HG02678 (cell line): ENCODE results near the gene SPATA32.
A peak's percentile ranks its signal among the peaks of the same experiment; 100 is the strongest.
"Not testable (repeated sequence)": the region's sequence is repeated elsewhere in the genome, so short reads cannot be mapped to it uniquely, and the experiment has no call there.

Experiments used
- ATAC-seq: cut with Tn5 transposase; IDR thresholded peaks from one replicate; pipeline ENCODE4 v1.9.1; 2021; ENCODE audit warnings: mild to moderate bottlenecking, moderate library complexity; ENCODE audit not compliant: unreplicated experiment

SPATA32 gene, protein sequence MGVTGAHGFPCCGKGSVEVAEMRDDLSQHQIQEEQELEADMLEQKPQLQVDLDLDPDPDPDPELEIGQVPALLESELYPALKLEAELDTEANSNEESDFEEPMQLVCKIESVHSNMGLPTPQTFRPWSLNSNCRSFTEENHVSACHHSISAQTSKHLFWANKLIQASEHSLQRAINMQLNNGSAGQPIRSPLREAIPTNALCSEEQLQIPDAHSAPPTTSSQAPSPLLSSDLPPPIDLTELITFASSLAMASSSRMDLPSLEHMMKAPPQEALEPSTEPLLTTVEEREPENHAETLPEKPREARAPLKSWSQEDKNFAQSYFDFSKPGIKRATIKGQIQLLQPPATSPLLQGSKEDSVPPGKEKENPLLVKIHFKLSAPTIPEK

DNA sequence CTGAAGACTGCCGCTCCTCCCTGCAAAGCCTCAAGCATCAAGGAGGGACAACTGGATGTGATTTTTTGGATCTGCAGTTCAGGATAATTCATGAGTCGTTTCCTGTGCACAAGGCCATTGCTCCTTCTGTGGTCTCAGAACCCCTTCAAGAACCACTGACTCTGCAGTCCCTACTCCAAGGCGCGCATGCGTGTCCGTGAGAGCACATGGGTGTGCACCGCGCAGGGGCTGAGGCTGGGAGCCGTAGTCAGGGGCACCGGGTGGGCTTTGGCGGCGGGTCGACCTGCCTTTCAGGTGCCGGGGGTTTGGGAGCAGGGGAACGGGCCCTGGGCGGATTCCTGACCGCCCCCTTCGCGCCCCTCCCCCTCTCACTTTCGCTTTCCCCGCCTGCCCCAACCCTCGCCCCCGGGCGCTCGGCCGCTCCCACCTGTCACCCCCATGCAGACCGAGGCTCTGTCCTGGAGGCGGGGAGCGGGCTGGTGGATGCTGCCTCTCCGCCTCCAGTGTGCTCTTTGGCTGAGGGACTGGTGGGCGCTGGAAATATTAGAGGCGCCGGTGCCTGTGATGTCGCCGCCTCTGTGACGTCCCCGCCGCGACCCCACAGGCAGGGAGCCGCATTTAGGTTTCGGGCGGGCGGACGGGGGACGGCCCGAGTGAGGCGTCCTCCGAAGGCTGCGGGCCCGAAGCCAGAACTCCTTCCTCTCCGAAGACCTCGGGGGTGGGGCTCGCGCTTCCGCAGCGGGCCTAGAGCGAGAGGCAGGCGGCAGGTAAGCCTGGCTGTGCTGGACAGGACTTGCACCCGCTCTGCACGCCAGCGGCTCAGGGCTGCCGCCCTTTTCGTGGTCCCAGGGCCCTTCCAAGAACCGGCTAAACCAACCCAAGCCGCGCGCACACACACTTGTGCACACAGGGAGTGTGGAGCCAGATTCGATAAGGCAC, at the start of gene SPATA32:
Gene SPATA32, minus strand, starts transcription at position 518 of the 939 bp plus-strand sequence. Its CDS starts 78 bp downstream, at position 440.
- ATAC-seq, result peak; percentile 60

DNA sequence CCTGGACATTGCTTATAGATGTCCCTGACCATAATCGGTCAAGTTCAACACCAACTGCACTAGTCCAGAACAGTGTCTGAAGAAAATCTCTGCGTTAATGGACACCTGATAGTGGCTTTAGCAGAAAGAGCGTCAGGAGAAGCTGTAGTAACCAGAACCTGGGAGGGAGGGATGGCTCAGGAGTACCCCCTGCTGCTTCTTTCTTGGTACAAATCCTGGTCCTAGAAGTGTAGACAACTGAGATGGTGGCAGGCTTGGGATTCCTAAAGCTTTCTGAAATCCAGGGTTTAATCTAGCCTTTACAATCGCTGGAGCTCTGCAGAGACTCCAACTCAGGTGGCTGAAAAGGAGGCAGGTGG, 49.5 kb upstream of the SPATA32 start:
- no peak for ATAC-seq

DNA sequence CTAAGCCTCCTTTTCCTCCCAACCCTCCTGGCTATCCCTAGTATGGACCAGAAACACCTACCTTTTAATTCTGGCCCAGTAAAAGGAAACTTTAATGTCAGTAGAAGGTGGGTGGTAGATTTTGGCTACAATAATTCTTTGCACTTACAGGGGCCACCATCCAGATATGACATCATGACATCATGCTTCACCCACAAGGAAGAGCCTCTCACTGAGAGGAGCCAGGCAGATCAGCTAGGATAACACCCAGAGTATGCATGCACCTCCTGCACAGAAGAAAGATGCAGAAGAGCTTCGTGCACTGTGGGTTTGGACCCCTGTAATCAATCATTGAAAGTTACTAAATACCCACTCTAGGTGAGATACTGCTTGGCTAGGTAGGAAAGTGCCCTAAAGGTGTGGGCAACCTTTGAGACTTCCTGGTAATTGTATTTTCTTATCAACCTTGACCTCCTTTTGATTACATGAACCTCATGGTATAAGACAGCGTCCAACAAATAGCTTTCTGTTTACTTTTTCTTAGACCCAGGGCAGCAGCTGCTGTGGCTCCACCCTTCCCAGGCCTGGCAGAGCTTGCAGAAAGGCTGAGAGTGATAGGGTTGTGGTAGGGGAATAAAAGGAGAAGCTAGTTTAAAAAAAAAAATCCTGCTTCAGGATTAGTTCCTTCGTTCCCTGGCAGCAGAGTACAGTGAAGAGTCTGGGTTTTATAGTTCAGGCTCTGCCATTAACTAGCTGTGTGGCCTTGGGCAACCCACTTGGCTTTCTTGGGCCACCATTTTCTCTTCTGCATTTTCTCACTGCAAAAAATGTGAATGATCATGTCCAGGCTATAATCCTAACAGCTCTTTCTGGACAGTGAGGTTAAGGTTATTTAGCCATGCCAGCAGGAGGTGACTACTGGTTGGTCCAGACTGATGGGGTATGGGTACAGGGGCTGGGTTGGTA, 48.8 kb upstream of the SPATA32 start:
- no peak for ATAC-seq

DNA sequence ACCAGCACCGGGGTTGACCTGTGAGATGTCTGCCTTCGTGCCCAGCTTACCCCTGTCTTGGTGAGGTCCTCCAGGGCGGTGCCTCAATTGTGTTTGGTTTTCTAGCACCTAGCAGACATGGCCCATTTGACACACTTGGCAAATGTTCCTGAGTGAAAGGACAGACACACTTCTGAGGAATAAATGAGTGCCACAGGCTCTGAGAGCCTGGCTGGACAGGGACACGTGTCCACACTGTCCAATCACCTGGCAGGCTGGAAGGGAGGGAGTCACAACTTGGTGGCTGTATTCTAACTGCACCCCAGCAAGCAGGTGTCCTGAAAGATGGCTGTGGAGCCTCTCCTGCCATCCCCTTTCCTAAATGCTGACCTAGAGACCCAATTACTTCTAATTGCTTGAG, 47.5 kb upstream of the SPATA32 start:
- no peak for ATAC-seq

DNA sequence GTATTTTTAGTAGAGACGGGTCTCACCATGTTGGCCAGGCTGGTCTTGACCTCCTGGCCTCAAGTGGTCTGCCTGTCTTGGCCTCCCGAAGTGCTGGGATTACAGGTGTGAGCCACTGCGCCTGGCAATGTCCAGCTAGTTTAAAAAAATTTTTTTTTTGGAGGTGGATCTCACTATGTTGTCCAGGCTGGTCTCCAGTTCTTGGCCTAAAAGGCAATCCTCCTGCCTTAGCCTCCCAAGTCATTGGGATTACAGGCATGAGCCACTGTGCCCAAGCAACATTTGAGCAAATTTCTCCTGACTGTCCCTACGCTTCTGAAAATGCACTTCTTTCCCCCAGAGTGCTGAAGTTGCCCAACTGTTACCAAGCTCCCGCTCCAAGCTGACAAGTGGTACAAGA, 46.9 kb upstream of the SPATA32 start:
- no peak for ATAC-seq

DNA sequence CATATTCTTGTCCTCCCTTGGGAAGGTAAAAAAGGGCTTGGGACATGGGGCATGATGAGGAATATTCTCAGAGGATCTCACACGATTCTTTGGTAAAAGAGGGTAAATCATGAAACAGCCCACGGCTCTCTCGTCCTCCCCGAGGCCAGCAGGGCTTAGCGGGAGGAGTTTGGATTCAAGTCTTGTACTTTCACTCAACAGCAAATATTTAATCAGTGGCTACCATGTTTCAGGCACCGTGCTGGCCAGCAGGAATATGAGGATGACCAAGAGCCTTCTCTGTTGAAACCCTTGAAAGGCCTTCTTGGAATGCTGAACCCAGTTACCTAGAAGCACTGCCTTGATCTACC, 46.1 kb upstream of the SPATA32 start:
- no peak for ATAC-seq

DNA sequence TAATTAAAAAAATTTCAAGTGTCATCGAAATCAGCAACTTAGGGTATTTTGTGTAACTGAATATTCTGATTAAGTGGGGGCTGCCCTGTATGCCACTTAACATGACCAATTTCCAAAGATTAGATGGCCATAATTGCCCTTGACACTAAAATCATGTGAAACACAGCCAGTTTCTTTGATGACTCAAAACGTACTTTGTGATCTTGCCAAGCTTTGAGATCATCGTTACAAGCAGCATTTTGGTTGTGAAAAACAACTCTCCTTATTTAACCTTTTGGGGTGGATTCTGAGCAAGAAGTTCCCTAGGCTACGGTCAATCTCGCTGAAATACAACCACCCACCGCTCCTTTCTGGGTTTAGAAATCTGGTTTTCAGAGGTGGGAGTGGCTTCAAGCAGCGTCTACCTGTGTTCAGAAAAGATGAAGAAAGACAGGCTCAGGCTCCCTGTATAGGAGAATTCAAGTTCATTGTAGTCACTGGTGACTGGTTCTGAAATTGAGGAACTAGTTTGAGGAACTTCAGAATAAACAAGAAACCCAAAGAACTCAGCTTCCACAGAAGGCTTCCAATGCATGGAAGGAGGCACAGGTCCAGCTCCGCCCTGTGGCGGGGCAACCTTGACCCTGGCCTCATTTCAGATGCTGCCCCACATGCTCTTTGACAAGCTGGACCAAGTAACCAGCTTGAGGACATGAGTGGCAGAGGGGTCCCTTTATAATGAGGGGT, 45.6 kb upstream of the SPATA32 start:
- ATAC-seq, result no peak

DNA sequence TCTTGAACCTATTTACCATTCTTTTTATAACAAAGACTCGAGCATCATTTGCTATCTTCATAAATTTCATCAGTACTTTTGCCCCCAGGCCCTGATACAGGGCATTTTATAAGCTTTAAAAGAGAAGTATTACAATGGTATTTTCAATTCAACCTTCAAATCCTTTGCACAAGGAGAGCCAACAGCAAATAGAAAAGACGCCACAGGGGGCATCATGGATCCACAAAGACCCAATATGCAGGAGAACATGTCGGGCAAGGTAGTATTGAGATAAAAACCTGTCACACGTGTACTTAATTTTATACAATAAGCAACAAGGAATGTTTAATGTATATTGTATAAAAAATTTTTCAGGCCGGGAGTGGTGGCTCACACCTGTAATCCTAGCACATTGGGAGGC, 44.7 kb upstream of the SPATA32 start:
- no peak for ATAC-seq

DNA sequence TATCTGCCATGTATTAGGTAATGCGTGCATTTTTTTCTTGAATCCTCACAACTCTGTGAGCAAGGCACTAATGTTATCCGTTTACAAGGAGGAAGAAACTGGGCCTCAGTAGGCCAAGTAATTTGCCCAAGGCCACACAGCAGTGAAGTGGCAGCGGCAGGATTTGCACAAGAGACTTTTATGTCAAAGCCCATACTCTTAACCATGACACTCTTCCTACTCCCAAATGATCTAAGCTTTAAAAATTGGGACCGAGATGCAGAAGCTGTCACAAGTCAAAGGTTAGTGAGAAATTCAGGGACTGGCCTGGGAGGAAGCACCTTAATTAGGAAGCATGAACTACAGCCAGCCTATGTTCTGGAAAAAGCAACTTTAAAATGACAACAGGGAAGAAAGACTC, 44.2 kb upstream of the SPATA32 start:
- ATAC-seq, result no peak

DNA sequence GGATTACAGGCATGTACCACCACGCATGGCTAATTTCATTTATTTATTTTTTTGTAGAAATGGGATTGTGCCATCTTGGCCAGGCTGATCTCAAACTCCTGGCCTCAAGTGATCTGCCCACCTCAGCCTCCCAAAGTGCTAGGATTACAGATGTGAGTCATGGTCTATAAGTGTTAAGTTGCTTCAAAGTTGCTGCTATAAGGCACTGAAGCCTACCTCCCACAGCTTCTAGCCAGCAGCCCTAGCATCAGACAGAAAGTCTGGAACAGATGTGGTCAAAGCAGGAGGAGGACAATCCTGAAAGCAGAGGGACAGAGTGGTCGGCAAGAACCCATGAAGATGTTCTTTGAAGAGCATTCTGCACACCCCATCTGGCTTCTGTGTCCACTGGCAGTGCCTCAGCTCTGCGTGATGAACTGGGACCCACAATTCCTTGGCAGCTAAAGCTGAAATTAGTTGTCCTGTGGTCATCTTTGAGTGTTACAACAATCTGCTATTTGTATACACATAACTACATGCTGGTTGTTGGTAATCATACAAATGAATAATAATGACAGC, 43.7 kb upstream of the SPATA32 start:
- no peak for ATAC-seq

DNA sequence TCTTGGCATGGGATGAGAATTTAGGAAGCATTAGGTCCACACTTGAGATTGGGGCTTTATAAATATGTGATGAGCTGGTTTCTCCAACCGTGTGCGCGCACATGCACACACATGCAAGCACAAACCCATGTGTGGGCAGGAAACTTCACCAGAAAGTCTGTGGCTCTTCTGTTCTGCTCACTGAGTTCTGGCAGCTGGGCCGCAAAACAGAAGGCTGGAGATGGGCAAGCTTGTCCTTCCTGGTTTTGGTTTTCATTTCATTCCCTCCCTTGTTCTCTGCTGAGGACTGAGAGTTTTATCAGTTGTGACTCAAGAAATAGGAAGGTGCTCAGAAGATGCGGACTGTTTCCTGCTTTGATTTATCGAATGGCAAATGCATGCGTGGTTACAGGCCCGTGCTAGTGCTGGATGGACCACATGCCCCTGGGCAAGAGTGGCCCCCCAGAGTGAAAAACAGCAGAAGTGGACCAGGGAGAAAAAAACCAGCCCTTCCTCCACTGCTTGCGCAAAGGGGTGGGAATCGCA, 40.8 kb upstream of the SPATA32 start:
- ATAC-seq, result peak; percentile 61

DNA sequence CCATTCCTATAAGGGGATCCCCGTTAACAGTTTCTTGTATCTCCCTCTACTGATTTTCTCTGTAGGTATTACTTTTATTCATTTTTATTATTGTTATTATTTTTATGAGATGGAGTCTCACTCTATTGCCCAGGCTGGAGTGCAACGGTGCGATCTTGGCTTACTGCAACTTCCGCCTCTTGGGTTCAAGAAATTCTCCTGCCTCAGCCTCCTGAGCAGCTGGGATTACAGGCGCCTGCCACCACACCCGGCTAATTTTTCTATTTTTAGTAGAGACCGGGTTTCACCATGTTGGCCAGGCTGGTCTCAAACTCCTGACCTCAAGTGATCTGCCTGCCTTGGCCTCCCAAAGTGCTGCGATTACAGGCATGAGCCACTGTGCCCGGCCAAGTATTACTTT, 40.3 kb upstream of the SPATA32 start:
- ATAC-seq, result not testable (repeated sequence)

DNA sequence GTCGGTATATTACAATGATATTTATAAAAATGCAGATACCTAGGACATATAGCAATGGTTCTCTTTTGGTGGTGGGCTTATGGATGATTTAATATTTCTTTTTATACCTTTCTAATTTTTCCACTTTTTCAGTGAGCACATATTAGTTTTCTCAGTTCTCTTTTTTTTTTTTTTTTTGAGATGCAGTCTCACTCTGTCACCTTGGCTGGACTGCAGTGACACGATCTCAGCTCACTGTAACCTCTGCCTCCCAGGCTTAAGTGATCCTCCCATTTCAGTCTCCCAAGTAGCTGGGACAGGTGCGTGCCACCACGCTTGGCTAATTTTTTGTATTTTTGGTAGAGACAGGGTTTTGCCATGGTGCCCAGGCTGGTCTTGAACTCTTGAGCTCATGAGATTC, 39.8 kb upstream of the SPATA32 start:
- ATAC-seq, result no peak

DNA sequence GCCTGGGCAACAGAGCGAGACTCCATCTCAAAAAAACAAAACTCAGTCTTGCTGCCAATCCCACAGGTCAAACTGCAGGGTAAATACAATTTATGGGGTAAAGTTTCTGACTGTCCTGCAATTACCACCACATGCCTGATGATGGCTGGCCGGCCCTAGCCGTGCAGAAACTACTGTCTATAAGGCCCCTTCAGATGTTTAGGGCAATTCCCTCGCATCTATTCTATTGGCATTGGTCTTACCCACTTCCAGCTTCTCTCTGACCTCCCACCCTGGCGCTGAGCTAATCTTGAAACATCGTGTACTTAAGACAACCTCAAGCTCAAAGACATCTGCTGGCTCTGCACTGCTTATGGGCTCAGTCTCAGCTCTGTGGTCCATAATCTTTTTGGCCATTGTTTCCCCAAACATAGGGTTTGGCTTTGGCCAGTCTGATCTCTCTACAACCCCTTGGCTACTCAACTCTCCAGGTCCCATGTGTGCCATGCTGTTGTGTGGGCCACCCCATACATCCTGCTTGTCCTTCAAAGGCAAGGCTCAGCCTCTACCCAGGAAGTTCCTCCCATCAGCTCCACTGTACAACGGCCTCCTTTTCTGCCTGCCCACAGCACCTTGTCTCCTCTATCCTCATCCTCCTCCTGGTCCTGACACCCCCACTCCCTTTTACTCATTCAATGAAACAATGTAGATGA, 38.3 kb upstream of the SPATA32 start:
- ATAC-seq, result no peak

DNA sequence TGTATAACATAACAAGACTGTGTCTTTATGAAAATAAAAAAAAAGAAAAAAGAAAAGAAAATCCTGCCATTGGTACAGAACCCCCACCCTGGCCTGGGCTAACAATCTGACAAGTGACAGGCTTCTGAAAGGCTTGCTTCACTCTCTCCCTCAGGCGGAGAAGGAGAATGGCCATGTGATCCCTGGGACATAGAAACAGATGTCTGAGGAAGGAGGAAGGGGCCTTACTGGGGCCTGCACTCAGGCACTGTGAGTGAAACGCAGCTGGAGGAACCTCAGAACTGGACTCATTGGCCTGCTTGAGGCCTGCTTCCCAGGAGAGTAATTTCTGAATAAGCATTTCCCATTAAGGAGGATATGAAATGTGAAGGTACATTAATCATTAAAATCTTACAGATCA, 37.5 kb upstream of the SPATA32 start:
- no peak for ATAC-seq

DNA sequence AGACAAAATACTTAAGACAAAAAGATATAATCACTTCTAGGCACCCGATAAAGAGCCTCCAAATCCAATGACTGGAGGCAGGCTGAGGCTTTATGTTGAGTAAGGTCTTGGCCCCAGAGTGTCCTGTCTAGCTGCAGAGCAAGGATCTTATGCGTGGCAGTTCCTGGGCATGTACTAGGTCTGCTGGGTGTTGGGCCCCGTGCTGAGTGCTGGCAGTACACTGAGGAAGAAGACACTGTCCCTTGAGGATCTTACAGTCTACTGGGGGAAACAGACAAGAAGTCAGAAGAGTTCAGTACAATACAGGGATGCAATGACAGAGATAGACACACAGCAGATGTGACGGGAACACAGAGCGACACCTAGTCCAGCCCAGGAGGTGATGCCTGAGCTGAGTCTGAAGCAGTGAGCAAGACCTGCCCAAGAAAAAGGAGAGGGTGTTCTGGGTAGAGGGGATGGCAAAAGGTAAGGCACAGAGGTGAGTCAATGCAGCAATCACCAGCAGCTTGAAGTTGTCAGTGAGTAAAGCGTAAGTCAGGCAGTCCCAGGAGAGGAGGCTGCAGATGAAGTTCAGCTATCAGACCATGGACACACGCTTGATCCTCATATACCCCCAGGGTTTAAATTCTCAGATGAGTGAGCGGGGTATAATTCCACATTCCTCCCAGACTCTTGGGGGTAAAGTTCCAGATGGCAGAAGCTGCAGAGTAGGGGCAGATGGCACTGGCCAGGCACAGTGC, 36.8 kb upstream of the SPATA32 start:
- no peak for ATAC-seq

DNA sequence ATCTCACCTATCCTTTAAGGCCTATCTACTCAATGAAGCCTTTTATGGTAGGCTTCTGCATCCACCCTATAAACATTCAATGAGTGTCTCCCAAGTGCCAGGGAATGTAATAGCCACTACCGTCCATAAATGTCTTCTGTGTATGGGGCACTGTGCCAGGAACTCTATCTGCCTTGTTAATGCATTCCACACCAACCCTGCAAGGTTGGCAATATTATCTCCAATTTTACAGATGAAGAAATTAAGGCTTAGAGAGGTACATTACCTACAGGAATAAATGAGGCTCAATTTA, 34.9 kb upstream of the SPATA32 start:
- ATAC-seq, result no peak

DNA sequence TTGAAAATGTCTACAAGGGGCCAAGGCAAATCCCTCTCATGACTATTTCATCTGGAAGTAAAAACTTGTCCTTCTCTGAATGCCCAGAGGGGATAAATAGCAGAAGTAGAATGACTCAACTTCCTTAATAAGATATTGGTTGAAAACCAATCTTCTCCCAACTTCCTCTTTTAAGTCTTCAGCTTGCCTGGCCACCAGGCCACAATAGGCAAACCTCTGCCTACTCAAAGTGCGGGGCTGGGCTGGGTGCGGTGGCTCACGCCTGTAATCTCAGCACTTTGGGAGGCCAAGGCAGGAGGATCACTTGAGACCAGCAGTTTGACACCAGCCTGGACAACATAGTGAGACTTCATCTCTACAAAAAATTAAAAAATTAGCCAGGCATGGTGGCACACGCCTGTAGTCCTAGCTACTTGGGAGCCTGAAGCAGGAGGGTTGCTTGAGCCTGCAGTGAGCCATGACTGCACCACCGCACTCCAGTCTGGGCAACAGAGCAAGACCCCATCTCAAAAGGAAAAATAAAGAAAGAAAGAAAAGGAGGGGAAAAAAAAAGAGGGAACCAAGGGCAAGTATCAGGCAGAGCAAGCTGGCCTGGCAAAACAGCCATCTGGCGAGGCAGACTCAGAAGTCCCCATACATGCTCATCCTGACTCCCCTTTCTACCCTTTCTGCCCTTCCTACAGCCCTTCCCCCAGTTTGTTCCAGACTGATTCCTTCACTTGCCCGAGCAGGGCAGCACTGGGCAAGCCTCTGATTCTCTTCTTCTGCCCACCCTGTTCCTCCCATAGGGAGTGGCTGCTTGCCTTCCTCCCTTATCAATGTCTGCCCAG, 34.3 kb upstream of the SPATA32 start:
- no peak for ATAC-seq
